GM23338 (cell line): Measurements from ENCODE around the gene SLC17A1.

Experiments
- CREB1 ChIP-seq: fragments of 250-450 bp; sonication (Bioruptor Pico); IDR thresholded peaks from 2 replicates; pipeline ENCODE4 v1.5.0; 2020; ENCODE audit warnings: low read depth, mild to moderate bottlenecking, moderate library complexity
- EZH2 ChIP-seq: fragments of 200-600 bp; sonication (generic); IDR thresholded peaks from one replicate; pipeline ENCODE4 v1.8.0; 2017; ENCODE audit warnings: antibody characterized with exemption, mild to moderate bottlenecking, low read depth; ENCODE audit not compliant: unreplicated experiment
- EZH2phosphoT487 ChIP-seq: fragments of 200-600 bp; sonication (generic); IDR thresholded peaks from one replicate; pipeline ENCODE4 v1.8.1; 2018; ENCODE audit warnings: antibody characterized with exemption; ENCODE audit not compliant: unreplicated experiment
- NANOG ChIP-seq: IDR thresholded peaks from 2 replicates; pipeline ENCODE4 v1.6.1; 2016; ENCODE audit warnings: antibody characterized with exemption, borderline replicate concordance
- POLR2AphosphoS5 ChIP-seq: IDR thresholded peaks from 2 replicates; pipeline ENCODE4 v1.6.1; 2016; ENCODE audit warnings: antibody characterized with exemption, low read depth
- STAT1 ChIP-seq: IDR thresholded peaks from one replicate; pipeline ENCODE4 v1.6.1; 2016; ENCODE audit warnings: antibody characterized with exemption; ENCODE audit not compliant: unreplicated experiment
- ZNF331 ChIP-seq: fragments of 250-450 bp; sonication (Bioruptor Pico); IDR thresholded peaks from 2 replicates; pipeline ENCODE4 v1.5.0; 2020; ENCODE audit warnings: low read depth, mild to moderate bottlenecking, moderate library complexity
- TF ChIP-seq, protein P1 (sequence below), 2 experiments: fragments of 200-600 bp in 1 of 2; sonication (generic) in 1 of 2; conservative IDR thresholded peaks; 2 replicates each; pipeline versions ENCODE4 v1.5.1 to v1.6.1; 2016 to 2017; ENCODE audit warnings: antibody characterized with exemption in 2 of 2, low read depth in 2 of 2, mild to moderate bottlenecking in 2 of 2, moderate library complexity in 1 of 2
- TF ChIP-seq, protein P2 (sequence below): IDR thresholded peaks from one replicate; pipeline ENCODE4 v1.6.1; 2018; ENCODE audit warnings: antibody characterized with exemption; ENCODE audit not compliant: unreplicated experiment

DNA sequence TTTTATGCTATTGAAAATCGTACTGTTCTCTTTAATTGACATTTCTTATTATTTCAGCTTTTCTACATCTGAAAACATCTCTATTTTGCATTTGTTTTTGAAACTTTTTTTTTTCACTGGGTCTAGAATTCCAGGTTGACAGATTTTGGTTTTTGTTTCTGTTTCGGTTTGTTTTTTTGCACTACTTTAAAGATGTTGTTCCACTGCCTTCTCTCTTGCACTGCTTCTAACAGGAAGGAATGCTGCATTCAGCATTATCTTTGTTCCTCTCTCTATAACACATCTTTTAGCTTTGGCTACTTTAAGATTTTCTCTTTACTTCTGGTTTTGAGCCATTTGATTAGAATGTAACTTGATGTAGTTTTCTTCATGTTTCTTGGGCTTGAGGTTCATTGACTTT lies 20.1 kb upstream of the SLC17A1 start:
- TF ChIP-seq EZH2 = no peak
- TF ChIP-seq, protein P1, sequence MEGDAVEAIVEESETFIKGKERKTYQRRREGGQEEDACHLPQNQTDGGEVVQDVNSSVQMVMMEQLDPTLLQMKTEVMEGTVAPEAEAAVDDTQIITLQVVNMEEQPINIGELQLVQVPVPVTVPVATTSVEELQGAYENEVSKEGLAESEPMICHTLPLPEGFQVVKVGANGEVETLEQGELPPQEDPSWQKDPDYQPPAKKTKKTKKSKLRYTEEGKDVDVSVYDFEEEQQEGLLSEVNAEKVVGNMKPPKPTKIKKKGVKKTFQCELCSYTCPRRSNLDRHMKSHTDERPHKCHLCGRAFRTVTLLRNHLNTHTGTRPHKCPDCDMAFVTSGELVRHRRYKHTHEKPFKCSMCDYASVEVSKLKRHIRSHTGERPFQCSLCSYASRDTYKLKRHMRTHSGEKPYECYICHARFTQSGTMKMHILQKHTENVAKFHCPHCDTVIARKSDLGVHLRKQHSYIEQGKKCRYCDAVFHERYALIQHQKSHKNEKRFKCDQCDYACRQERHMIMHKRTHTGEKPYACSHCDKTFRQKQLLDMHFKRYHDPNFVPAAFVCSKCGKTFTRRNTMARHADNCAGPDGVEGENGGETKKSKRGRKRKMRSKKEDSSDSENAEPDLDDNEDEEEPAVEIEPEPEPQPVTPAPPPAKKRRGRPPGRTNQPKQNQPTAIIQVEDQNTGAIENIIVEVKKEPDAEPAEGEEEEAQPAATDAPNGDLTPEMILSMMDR (conservative IDR thresholded peaks at IDR 0.05; ENCODE audit: low read depth in 2 of 2) = no peak
- no peak for TF ChIP-seq POLR2AphosphoS5
- TF ChIP-seq NANOG = no peak
- no peak for TF ChIP-seq CREB1 (CRISPR knock-in tag)
- TF ChIP-seq, protein P2, sequence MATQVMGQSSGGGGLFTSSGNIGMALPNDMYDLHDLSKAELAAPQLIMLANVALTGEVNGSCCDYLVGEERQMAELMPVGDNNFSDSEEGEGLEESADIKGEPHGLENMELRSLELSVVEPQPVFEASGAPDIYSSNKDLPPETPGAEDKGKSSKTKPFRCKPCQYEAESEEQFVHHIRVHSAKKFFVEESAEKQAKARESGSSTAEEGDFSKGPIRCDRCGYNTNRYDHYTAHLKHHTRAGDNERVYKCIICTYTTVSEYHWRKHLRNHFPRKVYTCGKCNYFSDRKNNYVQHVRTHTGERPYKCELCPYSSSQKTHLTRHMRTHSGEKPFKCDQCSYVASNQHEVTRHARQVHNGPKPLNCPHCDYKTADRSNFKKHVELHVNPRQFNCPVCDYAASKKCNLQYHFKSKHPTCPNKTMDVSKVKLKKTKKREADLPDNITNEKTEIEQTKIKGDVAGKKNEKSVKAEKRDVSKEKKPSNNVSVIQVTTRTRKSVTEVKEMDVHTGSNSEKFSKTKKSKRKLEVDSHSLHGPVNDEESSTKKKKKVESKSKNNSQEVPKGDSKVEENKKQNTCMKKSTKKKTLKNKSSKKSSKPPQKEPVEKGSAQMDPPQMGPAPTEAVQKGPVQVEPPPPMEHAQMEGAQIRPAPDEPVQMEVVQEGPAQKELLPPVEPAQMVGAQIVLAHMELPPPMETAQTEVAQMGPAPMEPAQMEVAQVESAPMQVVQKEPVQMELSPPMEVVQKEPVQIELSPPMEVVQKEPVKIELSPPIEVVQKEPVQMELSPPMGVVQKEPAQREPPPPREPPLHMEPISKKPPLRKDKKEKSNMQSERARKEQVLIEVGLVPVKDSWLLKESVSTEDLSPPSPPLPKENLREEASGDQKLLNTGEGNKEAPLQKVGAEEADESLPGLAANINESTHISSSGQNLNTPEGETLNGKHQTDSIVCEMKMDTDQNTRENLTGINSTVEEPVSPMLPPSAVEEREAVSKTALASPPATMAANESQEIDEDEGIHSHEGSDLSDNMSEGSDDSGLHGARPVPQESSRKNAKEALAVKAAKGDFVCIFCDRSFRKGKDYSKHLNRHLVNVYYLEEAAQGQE = no peak
- TF ChIP-seq STAT1 = no peak
- no peak for TF ChIP-seq EZH2phosphoT487
- TF ChIP-seq ZNF331 (CRISPR knock-in tag) = no peak
